Hepatocyte (in vitro differentiated cells): ENCODE data around the gene PDP2. TPM values are rescaled to one million over a fixed set of nuclear protein-coding genes. Genes with fewer than 3 reads are reported as not detected.

ENCODE experiments used
- DNase-seq: peaks from one replicate; pipeline ENCODE4 v3.0.0-alpha.2; 2016; ENCODE audit warnings: low spot score
- H2AFZ ChIP-seq: fragments of 200-600 bp; sonication (generic); 2 replicates; pipeline ENCODE4 v1.6.0; 2016; ENCODE audit warnings: antibody characterized with exemption, mild to moderate bottlenecking
- H3K27ac ChIP-seq: fragments of 200-600 bp; sonication (generic); 2 replicates; pipeline ENCODE4 v1.5.1; 2016; ENCODE audit warnings: mild to moderate bottlenecking
- H3K27me3 ChIP-seq: fragments of 200-600 bp; sonication (generic); 2 replicates; pipeline ENCODE4 v1.6.1; 2016
- H3K36me3 ChIP-seq: fragments of 200-600 bp; sonication (generic); replicated peaks from 2 replicates; pipeline ENCODE4 v1.5.1; 2016; ENCODE audit warnings: low read depth; ENCODE audit not compliant: insufficient read depth
- H3K4me1 ChIP-seq: fragments of 200-600 bp; sonication (generic); 2 replicates; pipeline ENCODE4 v1.5.1; 2016; ENCODE audit warnings: mild to moderate bottlenecking, moderate library complexity; ENCODE audit not compliant: insufficient read depth
- H3K4me2 ChIP-seq: fragments of 200-600 bp; sonication (generic); 2 replicates; pipeline ENCODE4 v1.6.0; 2016
- H3K4me3 ChIP-seq: fragments of 200-600 bp; sonication (generic); 2 replicates; pipeline ENCODE4 v1.5.1; 2016; ENCODE audit warnings: mild to moderate bottlenecking
- H3K79me2 ChIP-seq: fragments of 200-600 bp; sonication (generic); 2 replicates; pipeline ENCODE4 v1.6.0; 2017; ENCODE audit warnings: mild to moderate bottlenecking
- H3K9me2 ChIP-seq: fragments of 200-600 bp; sonication (generic); replicated peaks from 2 replicates; pipeline ENCODE4 v1.6.0; 2017; ENCODE audit warnings: mild to moderate bottlenecking; ENCODE audit not compliant: insufficient read depth
- H3K9me3 ChIP-seq: fragments of 200-600 bp; sonication (generic); 2 replicates; pipeline ENCODE4 v1.5.1; 2016; ENCODE audit warnings: low read depth, mild to moderate bottlenecking
- H4K20me1 ChIP-seq: fragments of 200-600 bp; sonication (generic); 2 replicates; pipeline ENCODE4 v1.6.0; 2016; ENCODE audit warnings: mild to moderate bottlenecking; ENCODE audit not compliant: insufficient read depth, poor library complexity, severe bottlenecking
- CTCF ChIP-seq: fragments of 200-600 bp; sonication (generic); IDR thresholded peaks from 2 replicates; pipeline ENCODE4 v1.5.1; 2016; ENCODE audit warnings: antibody characterized with exemption, mild to moderate bottlenecking; ENCODE audit not compliant: poor library complexity
- EZH2 ChIP-seq: fragments of 200-600 bp; sonication (generic); IDR thresholded peaks from 2 replicates; pipeline ENCODE4 v1.6.1; 2016; ENCODE audit warnings: antibody characterized with exemption, mild to moderate bottlenecking, borderline replicate concordance
- EZH2phosphoT487 ChIP-seq: fragments of 200-600 bp; sonication (generic); IDR thresholded peaks from one replicate; pipeline ENCODE4 v1.6.1; 2018; ENCODE audit warnings: antibody characterized with exemption, mild to moderate bottlenecking, low read depth, moderate library complexity; ENCODE audit not compliant: unreplicated experiment, severe bottlenecking
- WGBS: methylation state at CpG from one replicate; pipeline ENCODE4 v1.1.6; 2016; ENCODE audit warnings: low lambda C conversion rate; ENCODE audit errors: missing lambda C conversion rate; 5-methylcytosine and 5-hydroxymethylcytosine counted together
- polyA plus RNA-seq: library from polyadenylated mRNA; unstranded; fragments of >200 nt; fragmentation: Nextera tagmentation; extraction: Ambion mirVana; gene quantifications from 2 replicates; pipeline ENCODE4 v1.2.1, GENCODE V29; 2016
- total RNA-seq: library from RNA; depleted of rRNA; stranded (reverse); fragments of >200 nt; gene quantifications from 2 replicates; pipeline ENCODE4 v1.2.3, GENCODE V29; 2014

The PDP2 gene
- total and polyA plus RNA-seq, 2 experiments from 2014 or later: 5.2 to 17.7 TPM

GRCh38 chr16:66891360-66891759, 11.0 kb downstream of the PDP2 start:
- H3K27me3 ChIP-seq: no peaks in the 10 kb centered on the region
- no peak overlapping the region for H3K4me3 ChIP-seq
- no peaks in the 10 kb centered on the region for H4K20me1 ChIP-seq
- no peak overlapping the region for H3K27ac ChIP-seq
- peaks cover 1% of the 10 kb centered on the region for H3K79me2 ChIP-seq
- H3K36me3 ChIP-seq: no peaks in the 10 kb centered on the region
- no peaks in the 10 kb centered on the region for H3K9me3 ChIP-seq
- no peaks in the 10 kb centered on the region for H3K9me2 ChIP-seq
- H2AFZ ChIP-seq: no peak overlapping the region
- no peak for DNase-seq
- TF ChIP-seq CTCF: no peak
- TF ChIP-seq EZH2: no peak
- TF ChIP-seq EZH2phosphoT487: no peak
- 90% methylated on average over 4 of the region's 4 CpGs for WGBS
- H3K4me1 ChIP-seq: no peaks in the 10 kb centered on the region
- H3K4me2 ChIP-seq: no peak overlapping the region

GRCh38 chr16:66891797-66892196, 11.5 kb downstream of the PDP2 start:
- no peak overlapping the region for H2AFZ ChIP-seq
- no peak overlapping the region for H3K4me2 ChIP-seq
- WGBS: 99% methylated on average over 6 of the region's 6 CpGs
- no peaks in the 10 kb centered on the region for H3K79me2 ChIP-seq
- H3K9me3 ChIP-seq: no peaks in the 10 kb centered on the region
- H3K27me3 ChIP-seq: no peaks in the 10 kb centered on the region
- no peak for DNase-seq
- TF ChIP-seq EZH2 (no peak), CTCF (no peak), EZH2phosphoT487 (no peak)
- no peak overlapping the region for H3K27ac ChIP-seq
- H3K4me3 ChIP-seq: no peak overlapping the region
- H3K9me2 ChIP-seq: no peaks in the 10 kb centered on the region
- no peaks in the 10 kb centered on the region for H3K4me1 ChIP-seq
- no peaks in the 10 kb centered on the region for H3K36me3 ChIP-seq
- no peaks in the 10 kb centered on the region for H4K20me1 ChIP-seq

DNA sequence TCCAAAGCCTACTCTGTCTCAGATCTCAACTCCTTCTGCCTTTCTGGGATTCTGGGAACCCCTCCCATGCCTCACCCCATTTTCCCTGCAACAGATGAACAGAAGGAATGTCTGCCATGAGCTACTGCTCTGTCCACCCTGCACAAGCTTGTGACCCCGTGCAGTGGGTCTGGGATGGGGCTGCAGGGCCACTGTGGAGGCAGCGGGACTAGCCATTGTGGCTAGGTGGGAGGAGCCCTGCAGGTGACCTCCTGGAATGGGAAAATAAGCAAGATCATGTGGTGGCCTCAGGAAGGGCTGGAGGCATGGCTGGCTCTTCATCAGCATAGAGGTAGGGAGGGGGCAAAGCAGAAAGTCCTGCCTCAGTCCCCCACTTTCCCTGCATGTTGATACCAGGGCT, 13.7 kb downstream of the PDP2 start:
- Histone ChIP-seq H4K20me1 (no peaks in the 10 kb centered on the region), H3K4me3 (no peak overlapping the region), H3K27ac (no peak overlapping the region), H3K9me3 (no peaks in the 10 kb centered on the region), H3K79me2 (no peaks in the 10 kb centered on the region), H3K4me1 (peaks cover under 1% of the 10 kb centered on the region), H3K36me3 (no peaks in the 10 kb centered on the region), H3K9me2 (no peaks in the 10 kb centered on the region), H2AFZ (no peak overlapping the region), H3K4me2 (no peak overlapping the region), H3K27me3 (no peaks in the 10 kb centered on the region)
- DNase-seq: no peak
- 79% methylated on average over 2 of the region's 2 CpGs for WGBS
- TF ChIP-seq EZH2phosphoT487: no peak
- TF ChIP-seq EZH2: no peak
- TF ChIP-seq CTCF: no peak
